COLO668 (cell line): ENCODE measurements around the gene RFLNA.
A peak's percentile ranks its signal among the peaks of the same experiment; 100 is the strongest.
"Not testable (repeated sequence)": the region's sequence is repeated elsewhere in the genome, so short reads cannot be mapped to it uniquely, and the experiment has no call there.

Experiments
- DNase-seq: peaks from one replicate; lab custom pipeline; 2025; ENCODE audit not compliant: unreplicated experiment; lab: John Stamatoyannopoulos, UW

The RFLNA gene

GRCh38 chr12:124318278-124319020, 23.6 kb downstream of the RFLNA start:
- peak; percentile 64 for DNase-seq

DNA sequence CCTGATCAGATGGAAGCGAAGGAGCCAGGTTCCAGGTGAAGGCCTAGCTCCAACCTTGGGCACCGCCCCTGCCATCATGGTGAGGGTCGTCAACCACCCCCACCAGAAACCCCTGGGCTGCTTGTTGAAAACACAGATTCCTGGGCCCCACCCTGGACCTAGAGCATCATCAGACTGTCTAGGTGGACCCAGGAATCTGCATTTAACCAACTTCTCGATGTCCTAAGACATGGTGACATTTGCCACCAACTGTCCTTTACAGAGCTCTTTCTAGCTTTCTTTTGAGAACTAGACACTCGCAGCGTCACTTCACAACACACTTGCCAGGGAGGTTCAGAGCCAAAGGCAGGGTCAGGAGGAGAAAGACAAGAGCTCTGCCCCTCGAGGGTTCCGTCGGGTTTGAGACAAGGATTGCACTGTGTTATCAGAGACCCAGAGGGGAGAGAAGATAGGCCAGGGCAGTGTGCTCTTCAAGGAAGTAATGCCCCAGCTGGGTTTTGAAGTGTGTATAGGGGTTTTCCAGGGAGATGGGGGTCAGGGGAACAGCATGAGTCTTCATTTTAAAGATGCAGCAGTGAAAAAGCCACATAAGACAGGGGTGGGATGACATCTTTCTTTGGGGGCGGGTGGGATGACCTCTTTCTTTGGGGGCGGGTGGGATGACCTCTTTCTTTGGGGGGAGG, 24.6 kb downstream of the RFLNA start:
- no peak for DNase-seq

GRCh38 chr12:124321040-124321481, 26.2 kb downstream of the RFLNA start:
- DNase-seq: peak; percentile 64

DNA sequence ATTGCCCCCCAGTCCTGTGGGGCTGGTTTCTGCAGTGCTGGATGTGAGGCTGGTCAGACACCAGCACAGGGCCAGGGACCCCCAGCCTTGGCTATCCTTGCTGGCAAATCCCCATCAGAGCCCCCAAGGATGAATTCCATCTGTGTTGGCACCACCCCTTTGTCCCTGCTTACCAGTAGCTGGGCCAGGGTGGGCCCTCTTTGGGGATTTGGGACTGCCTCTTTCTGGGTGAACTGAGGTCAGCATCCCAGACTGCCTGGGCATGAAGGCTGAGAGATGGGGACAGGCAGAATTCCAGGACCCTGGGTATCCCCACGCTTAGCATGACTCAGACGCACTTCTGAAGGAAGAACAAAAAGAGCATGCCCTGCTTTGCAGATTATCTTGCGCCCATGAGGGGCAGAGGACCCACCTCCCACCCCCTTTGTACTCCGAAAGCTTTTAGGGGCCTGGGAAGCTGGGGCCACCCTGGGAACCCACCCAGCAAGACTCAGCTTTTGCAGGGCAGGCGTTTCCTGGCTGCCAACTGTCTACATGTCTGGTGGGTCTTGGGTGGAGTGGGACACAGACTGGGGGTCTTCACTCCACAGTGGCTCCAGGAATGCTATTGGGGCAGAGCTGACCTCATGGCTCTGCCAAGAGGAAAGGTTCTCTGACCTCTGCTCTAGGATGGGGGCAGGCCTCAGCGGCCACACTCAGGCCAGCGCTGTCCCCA, 26.8 kb downstream of the RFLNA start:
- no peak for DNase-seq

GRCh38 chr12:124322271-124322998, 27.5 kb downstream of the RFLNA start:
- DNase-seq: no peak

DNA sequence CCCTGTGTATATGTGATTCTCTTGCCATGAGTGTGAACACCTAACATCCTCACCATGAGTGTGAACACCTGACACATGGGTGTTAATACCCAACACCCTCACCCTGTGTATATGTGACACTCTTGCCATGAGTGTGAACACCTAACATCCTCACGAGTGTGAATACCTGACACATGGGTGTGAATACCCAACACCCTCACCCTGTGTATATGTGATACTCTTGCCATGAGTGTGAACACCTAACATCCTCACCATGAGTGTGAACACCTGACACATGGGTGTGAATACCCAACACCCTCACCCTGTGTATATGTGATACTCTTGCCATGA, 28.1 kb downstream of the RFLNA start:
- not testable (repeated sequence) for DNase-seq

DNA sequence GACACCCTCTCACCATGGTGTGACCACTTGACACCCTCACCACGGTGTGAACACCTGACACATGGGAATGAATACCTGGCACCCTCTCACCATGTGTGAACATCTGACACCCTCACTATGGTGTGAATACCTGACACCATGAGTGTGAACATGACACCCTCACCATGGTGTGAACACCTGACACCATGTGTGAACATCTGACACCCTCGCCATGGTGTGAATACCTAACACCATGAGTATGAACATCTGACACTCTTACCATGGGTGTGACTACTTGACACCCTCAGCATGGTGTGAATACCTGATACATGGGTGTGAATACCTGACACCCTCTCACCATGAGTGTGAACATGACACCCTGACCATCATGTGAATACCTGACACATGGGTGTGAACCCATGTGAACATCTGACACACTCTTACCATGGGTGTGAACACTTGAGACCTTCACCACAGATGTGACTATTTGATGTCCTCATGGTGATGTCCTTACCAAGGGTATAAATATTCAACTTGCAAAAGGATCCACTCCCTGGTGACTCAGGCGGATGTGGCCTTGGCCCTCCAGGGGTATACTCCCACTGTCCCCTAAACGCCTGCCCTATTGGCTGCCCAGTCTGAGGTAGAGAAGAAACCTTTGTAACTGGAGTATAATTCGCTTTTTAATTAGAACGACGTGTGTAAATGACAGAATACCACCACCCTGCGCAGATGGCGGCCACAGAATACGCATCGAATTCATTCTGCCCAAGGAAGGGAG, 29.1 kb downstream of the RFLNA start:
- DNase-seq: no peak

GRCh38 chr12:124324803-124325705, 30.2 kb downstream of the RFLNA start:
- DNase-seq: no peak

DNA sequence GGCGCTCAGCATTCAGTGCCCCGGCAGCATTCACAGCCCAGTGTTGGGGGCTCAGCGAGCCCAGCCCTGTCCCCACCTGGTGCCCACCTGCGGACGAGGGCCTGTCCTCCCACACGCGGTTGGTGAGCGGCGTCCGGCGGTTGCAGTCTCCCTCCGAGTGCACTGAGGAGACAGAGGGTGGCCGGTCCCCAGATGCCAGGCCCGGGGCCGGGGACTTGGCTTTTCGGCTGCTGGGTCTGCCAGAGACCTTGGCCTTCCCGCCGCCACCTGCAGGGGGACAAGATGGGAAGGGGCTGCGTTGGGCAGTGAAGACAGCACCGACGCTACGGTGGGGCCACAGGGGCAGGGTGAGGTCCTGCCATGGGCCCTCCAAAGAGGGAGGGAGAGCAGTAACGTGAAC, 31.2 kb downstream of the RFLNA start:
- DNase-seq: no peak

- DNase-seq: no peak
Measured at GRCh38 chr12:124326871-124327270, 32.0 kb downstream of the RFLNA start.

- no peak for DNase-seq
Measured at GRCh38 chr12:124327362-124328043, 32.6 kb downstream of the RFLNA start.

DNA sequence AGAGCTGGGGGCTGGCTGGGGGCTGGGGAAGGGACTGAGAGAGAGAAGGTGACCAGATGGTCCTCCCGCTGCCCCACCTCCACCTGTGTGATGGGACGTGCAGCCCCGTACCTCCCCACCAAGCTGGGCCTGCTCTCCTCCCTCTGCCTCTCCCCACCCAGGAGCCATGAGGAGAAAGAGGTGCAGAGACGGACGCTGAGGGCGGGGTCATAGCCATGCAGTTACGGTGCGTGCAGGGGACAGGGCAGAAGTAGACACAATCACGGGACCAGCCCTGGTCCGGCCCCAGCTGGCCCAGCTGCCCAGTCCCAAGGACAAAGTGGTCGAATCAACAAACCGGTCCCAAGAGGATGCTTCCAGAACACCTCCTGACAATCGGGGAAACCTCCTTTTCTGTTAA, 33.2 kb downstream of the RFLNA start:
- DNase-seq: no peak

- DNase-seq: no peak
Measured at GRCh38 chr12:124328636-124329035, 33.7 kb downstream of the RFLNA start.

GRCh38 chr12:124332058-124332672, 37.3 kb downstream of the RFLNA start:
- peak; percentile 18 for DNase-seq

DNA sequence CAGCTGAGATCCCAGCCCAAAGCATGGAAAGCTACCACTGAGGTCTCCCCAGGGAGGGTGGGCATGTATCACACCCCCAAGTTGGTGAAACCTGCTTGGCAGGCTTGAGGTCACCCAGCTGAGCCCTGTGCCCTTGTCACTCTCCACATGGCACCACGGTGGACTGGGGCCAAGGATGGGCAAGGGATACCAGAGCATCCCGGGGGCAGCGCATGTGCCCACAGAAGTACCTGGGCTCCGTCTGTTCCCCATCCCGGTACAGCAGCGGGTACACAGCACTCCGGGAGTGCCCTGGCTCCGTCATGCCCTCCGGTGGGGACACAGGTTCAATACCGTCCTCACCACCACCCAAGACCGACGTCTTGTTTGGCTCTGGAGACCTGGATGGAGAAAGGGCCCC, 38.0 kb downstream of the RFLNA start:
- DNase-seq: no peak

GRCh38 chr12:124333724-124334123, 38.8 kb downstream of the RFLNA start:
- DNase-seq: no peak

DNA sequence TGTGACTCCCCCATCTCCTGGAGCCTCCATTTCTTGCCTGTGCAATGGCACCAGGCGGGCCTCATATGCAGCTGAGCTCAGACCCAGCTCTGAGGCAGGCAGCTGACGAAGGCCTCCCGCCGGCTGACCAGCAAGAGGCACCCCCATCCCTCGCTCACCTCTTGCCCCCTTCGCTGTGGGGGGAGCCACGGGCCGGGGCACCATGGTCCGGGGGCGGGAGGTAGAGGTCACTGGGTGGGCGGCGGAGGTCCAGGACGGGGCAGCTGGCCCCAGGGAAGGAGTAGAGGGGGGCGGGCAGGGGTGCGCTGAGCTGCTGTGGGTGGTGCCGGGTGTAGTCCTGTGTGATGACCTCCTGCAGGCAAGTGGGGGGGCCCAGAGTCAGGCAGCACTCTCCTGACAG, 39.4 kb downstream of the RFLNA start:
- no peak for DNase-seq

- DNase-seq: no peak
Measured at GRCh38 chr12:124334976-124335375, 40.1 kb downstream of the RFLNA start.
